ENCODE results near the gene NUP42. TPM values are rescaled to one million over a fixed set of nuclear protein-coding genes. Genes with fewer than 3 reads are reported as not detected.

The NUP42 gene
- total RNA-seq, 4 donors from 2014 or later: 24.6 to 34.4 (median 28.1) TPM

DNA sequence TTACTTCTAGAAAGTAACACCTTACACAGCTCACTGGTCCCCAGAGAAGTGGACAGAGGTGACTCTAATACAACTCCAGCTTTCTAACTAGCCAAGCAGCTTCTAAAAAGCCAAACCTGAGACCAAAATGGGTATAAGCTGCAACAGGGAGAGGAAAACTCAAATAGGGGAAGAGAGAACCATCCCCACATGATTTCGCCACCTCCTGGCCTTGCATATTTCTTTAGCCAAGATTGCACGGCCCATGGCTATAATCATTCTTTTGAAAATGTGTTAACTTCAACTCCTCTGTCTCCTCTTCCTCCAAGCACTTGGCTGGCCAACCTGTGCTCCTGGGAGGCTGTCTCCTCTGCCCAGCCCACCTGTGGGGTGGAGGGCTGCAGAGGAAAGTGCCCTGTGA is 28.7 kb downstream of the NUP42 start:
- TF ChIP-seq, protein P1, sequence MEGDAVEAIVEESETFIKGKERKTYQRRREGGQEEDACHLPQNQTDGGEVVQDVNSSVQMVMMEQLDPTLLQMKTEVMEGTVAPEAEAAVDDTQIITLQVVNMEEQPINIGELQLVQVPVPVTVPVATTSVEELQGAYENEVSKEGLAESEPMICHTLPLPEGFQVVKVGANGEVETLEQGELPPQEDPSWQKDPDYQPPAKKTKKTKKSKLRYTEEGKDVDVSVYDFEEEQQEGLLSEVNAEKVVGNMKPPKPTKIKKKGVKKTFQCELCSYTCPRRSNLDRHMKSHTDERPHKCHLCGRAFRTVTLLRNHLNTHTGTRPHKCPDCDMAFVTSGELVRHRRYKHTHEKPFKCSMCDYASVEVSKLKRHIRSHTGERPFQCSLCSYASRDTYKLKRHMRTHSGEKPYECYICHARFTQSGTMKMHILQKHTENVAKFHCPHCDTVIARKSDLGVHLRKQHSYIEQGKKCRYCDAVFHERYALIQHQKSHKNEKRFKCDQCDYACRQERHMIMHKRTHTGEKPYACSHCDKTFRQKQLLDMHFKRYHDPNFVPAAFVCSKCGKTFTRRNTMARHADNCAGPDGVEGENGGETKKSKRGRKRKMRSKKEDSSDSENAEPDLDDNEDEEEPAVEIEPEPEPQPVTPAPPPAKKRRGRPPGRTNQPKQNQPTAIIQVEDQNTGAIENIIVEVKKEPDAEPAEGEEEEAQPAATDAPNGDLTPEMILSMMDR (IDR thresholded peaks at IDR 0.05): no peak
- no peak for TF ChIP-seq POLR2A (IDR thresholded peaks at IDR 0.05)
- intact Hi-C loops (cut with DNase I; ENCODE audit: low total_unique reads): no loop called here
- no peak for DNase-seq (ENCODE audit: low spot score in 2 of 2)
- WGBS, 2 donors: 65 to 82% methylated on average over 2 of the region's 2 CpGs
- H3K4me3 ChIP-seq (ENCODE audit: low read depth, poor library complexity, severe bottlenecking): no peak overlapping the region

DNA sequence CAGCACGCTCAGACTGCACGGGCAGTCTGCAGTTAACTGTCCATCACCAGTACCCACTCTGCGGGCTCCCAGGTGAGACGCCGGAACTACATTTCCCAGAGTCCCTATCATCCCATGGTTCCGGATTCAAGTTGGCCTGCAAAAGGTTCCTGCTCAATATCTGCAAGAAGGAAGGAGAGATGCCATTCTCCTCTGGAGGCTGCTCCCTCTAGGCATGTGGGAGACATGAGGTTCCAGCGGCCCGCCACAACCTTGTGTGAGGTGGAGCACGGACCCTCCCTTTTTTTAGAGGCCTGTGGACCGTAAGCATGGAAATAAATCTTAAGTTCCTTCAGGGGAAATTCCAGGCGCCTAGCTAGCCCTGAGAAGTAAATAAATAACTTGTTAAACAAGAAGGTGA is 29.7 kb downstream of the NUP42 start:
- no peak for DNase-seq (ENCODE audit: low spot score in 2 of 2)
- 67 to 79% methylated on average over 11 of the region's 11 CpGs for WGBS, 2 donors
- TF ChIP-seq, protein P1 (IDR thresholded peaks at IDR 0.05): no peak
- TF ChIP-seq POLR2A (IDR thresholded peaks at IDR 0.05): no peak
- intact Hi-C loops (cut with DNase I; ENCODE audit: low total_unique reads): no loop called here
- H3K4me3 ChIP-seq (ENCODE audit: low read depth, poor library complexity, severe bottlenecking): no peak overlapping the region

DNA sequence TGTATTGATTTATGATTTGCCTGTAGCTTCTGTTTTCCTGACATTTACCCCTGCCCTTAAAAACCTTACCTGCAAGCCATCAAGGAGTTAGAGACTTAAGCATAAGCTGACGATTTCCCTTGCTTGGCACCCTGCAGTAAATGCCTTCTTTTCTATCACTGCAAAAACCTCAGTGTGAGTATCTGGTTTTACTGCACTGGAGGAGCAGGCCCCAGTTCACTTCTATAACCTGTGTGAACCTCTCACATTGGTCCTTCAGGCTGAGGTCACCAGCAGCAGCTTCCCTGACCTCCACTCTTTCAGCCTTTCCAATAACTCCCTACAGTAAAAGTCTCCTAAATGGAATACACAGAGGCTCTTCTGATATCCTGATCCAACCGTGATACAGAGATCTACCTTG is 30.5 kb downstream of the NUP42 start:
- no peak overlapping the region for H3K4me3 ChIP-seq (ENCODE audit: low read depth, poor library complexity, severe bottlenecking)
- TF ChIP-seq POLR2A (IDR thresholded peaks at IDR 0.05): no peak
- TF ChIP-seq, protein P1 (IDR thresholded peaks at IDR 0.05): no peak
- 89% methylated on average over 2 of the region's 2 CpGs for WGBS, 2 donors
- DNase-seq (ENCODE audit: low spot score in 2 of 2): no peak
- intact Hi-C loops (cut with DNase I; ENCODE audit: low total_unique reads): no loop called here

DNA sequence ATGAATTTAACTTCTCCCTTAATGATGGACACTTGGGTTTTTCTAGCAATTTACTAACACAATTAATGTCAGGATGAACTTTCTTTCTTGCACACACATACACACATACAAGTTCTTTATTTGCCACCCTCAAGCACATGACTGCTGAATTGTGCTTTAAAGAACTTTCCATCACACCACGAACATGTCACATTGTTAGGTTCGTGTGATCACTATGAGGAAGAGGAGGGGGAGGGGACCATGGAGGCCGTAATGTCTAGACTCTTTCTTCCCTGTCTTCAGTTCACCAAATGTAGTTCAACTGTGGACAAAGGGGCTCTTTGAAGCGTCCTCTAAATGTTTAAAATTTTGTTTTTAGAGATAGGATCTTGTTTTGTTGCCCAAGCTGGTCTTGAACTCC is 31.0 kb downstream of the NUP42 start:
- WGBS, 2 donors: 80 to 90% methylated on average over 4 of the region's 4 CpGs
- intact Hi-C loops (cut with DNase I; ENCODE audit: low total_unique reads): no loop called here
- no peak overlapping the region for H3K4me3 ChIP-seq (ENCODE audit: low read depth, poor library complexity, severe bottlenecking)
- TF ChIP-seq, protein P1 (IDR thresholded peaks at IDR 0.05): no peak
- no peak for TF ChIP-seq POLR2A (IDR thresholded peaks at IDR 0.05)
- no peak for DNase-seq (ENCODE audit: low spot score in 2 of 2)

DNA sequence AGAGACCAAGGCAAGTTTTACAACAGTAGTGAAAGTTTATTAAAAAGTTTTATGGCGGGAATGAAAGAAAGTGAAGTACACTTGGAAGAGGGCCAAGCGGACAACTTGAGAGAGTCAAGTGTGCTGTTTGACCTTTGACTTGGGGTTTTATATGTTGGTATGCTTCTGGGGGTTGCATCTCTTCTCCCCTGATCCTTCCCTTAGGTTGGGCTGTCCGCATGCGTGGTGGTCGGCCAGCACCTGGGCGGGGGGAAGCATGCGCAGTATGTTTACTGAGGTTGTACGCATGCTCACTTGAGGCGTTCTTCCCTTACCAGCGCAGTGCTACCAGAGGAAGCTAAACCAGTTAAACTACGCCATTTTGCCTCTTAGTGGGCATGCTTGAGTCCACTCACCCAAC is 31.9 kb downstream of the NUP42 start:
- peak in 1 of 2 donors; percentile 17 for DNase-seq (ENCODE audit: low spot score in 2 of 2)
- no peak overlapping the region for H3K4me3 ChIP-seq (ENCODE audit: low read depth, poor library complexity, severe bottlenecking)
- WGBS, 2 donors: 92 to 95% methylated on average over 11 of the region's 11 CpGs
- TF ChIP-seq, protein P1 (IDR thresholded peaks at IDR 0.05): no peak
- TF ChIP-seq POLR2A (IDR thresholded peaks at IDR 0.05): no peak
- intact Hi-C loops (cut with DNase I; ENCODE audit: low total_unique reads): no loop called here

DNA sequence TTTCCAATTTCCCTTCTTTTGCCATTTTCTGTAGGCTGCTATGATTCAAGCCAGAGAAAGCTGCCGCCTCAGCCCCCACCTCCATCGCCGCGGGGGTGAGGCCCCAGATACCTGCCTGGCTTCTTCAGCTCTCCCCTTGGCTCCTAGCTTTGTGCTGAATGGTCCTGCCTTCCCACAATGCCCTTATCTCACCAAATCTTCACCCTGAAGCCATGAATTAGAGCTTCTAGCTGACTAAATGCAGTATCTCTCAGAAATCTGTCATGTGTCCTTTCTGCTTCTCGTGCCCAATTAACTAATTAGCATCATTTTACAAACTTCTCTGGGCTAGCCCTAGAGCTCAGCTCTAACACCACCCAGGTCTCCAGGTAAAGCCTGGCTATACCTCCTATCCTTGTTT is 32.6 kb downstream of the NUP42 start:
- no peak overlapping the region for H3K4me3 ChIP-seq (ENCODE audit: low read depth, poor library complexity, severe bottlenecking)
- WGBS, 2 donors: 39 to 66% methylated on average over 5 of the region's 5 CpGs
- intact Hi-C loops (cut with DNase I; ENCODE audit: low total_unique reads): no loop called here
- peak in 1 of 2 donors; percentile 43 for DNase-seq (ENCODE audit: low spot score in 2 of 2)
- TF ChIP-seq, protein P1 (IDR thresholded peaks at IDR 0.05): no peak
- no peak for TF ChIP-seq POLR2A (IDR thresholded peaks at IDR 0.05)

All from lower leg skin (tissue), 4 donors.